Stimulated activated memory B cell treated with anti-CD40 and anti-IgM and Interleukin-4, amounts not matched to agents 10 μg/mL and 1 μg/mL and 100 μg/mL, for 72 hours (primary cell): Measurements from ENCODE around the gene NKAIN2.

Source experiments
- ATAC-seq: fragments of 150-1000 bp; cut with Tn5 transposase; 2 replicates; pipeline ENCODE4 v1.10.0; 2021
- H3K27ac Mint-ChIP-seq: one replicate; pipeline ENCODE4 v1.8.0; 2022; ENCODE audit warnings: mild to moderate bottlenecking, mixed read lengths
- H3K27me3 Mint-ChIP-seq: one replicate; pipeline ENCODE4 v1.8.0; 2022; ENCODE audit warnings: mixed read lengths
- H3K36me3 Mint-ChIP-seq: one replicate; pipeline ENCODE4 v1.8.0; 2022; ENCODE audit warnings: mixed read lengths
- H3K4me1 Mint-ChIP-seq: one replicate; pipeline ENCODE4 v1.8.0; 2022; ENCODE audit warnings: mixed read lengths
- H3K4me3 Mint-ChIP-seq: one replicate; pipeline ENCODE4 v1.8.0; 2022; ENCODE audit warnings: mild to moderate bottlenecking, moderate library complexity, mixed read lengths
- H3K9me3 Mint-ChIP-seq: one replicate; pipeline ENCODE4 v1.8.0; 2022; ENCODE audit warnings: mixed read lengths

NKAIN2 gene

GRCh38 chr6:123802697-123803503 is 765 bp upstream of the NKAIN2 start:
- no peaks in the 10 kb centered on the region for H3K9me3 Mint-ChIP-seq
- H3K4me1 Mint-ChIP-seq, result peaks cover 18% of the 10 kb centered on the region
- peak; percentile 77 for ATAC-seq
- H3K27me3 Mint-ChIP-seq, result peaks cover 44% of the 10 kb centered on the region
- H3K4me3 Mint-ChIP-seq, result peak overlapping the region; percentile 70
- H3K27ac Mint-ChIP-seq, result no peak overlapping the region
- no peaks in the 10 kb centered on the region for H3K36me3 Mint-ChIP-seq

GRCh38 chr6:123804014-123804786 is 535 bp downstream of the NKAIN2 start:
- Mint-ChIP-seq H3K4me3 (peak overlapping the region; percentile 70), H3K36me3 (no peaks in the 10 kb centered on the region), H3K9me3 (no peaks in the 10 kb centered on the region), H3K27ac (no peak overlapping the region), H3K4me1 (peaks cover 18% of the 10 kb centered on the region), H3K27me3 (peaks cover 44% of the 10 kb centered on the region)
- ATAC-seq, result no peak

- H3K27ac Mint-ChIP-seq, result no peak overlapping the region
- no peaks in the 10 kb centered on the region for H3K9me3 Mint-ChIP-seq
- H3K27me3 Mint-ChIP-seq, result peaks cover 44% of the 10 kb centered on the region
- ATAC-seq, result no peak
- no peak overlapping the region for H3K4me3 Mint-ChIP-seq
- H3K36me3 Mint-ChIP-seq, result no peaks in the 10 kb centered on the region
- H3K4me1 Mint-ChIP-seq, result peaks cover 18% of the 10 kb centered on the region
These were observed 1.3 kb downstream of the NKAIN2 start for GRCh38 chr6:123804787-123805540.

GRCh38 chr6:123805921-123806320 is 2.3 kb downstream of the NKAIN2 start:
- Mint-ChIP-seq H3K4me3 (no peak overlapping the region), H3K4me1 (peaks cover 18% of the 10 kb centered on the region), H3K36me3 (no peaks in the 10 kb centered on the region), H3K27me3 (peaks cover 37% of the 10 kb centered on the region), H3K27ac (no peak overlapping the region), H3K9me3 (no peaks in the 10 kb centered on the region)
- no peak for ATAC-seq

GRCh38 chr6:123806561-123806960 is 2.9 kb downstream of the NKAIN2 start:
- H3K27ac Mint-ChIP-seq, result no peak overlapping the region
- H3K9me3 Mint-ChIP-seq, result no peaks in the 10 kb centered on the region
- peaks cover 18% of the 10 kb centered on the region for H3K4me1 Mint-ChIP-seq
- H3K36me3 Mint-ChIP-seq, result no peaks in the 10 kb centered on the region
- H3K4me3 Mint-ChIP-seq, result no peak overlapping the region
- no peak for ATAC-seq
- H3K27me3 Mint-ChIP-seq, result peaks cover 31% of the 10 kb centered on the region

- H3K36me3 Mint-ChIP-seq, result no peaks in the 10 kb centered on the region
- H3K9me3 Mint-ChIP-seq, result no peaks in the 10 kb centered on the region
- no peak for ATAC-seq
- H3K27me3 Mint-ChIP-seq, result peaks cover 18% of the 10 kb centered on the region
- H3K27ac Mint-ChIP-seq, result no peak overlapping the region
- H3K4me1 Mint-ChIP-seq, result peaks cover 6% of the 10 kb centered on the region
- H3K4me3 Mint-ChIP-seq, result no peak overlapping the region
These were observed 4.9 kb downstream of the NKAIN2 start for GRCh38 chr6:123808556-123808955.

- Mint-ChIP-seq H3K4me1 (no peaks in the 10 kb centered on the region), H3K4me3 (no peak overlapping the region), H3K36me3 (no peaks in the 10 kb centered on the region), H3K27me3 (peaks cover 1% of the 10 kb centered on the region), H3K27ac (no peak overlapping the region), H3K9me3 (no peaks in the 10 kb centered on the region)
- ATAC-seq, result no peak
These were observed 6.5 kb downstream of the NKAIN2 start for GRCh38 chr6:123810214-123810613.

GRCh38 chr6:123810948-123811347 is 7.3 kb downstream of the NKAIN2 start:
- Mint-ChIP-seq H3K9me3 (peaks cover 1% of the 10 kb centered on the region), H3K4me3 (no peak overlapping the region), H3K4me1 (no peaks in the 10 kb centered on the region), H3K36me3 (no peaks in the 10 kb centered on the region), H3K27me3 (no peaks in the 10 kb centered on the region), H3K27ac (no peak overlapping the region)
- ATAC-seq, result no peak

- Mint-ChIP-seq H3K27me3 (no peaks in the 10 kb centered on the region), H3K36me3 (no peaks in the 10 kb centered on the region), H3K4me1 (no peaks in the 10 kb centered on the region), H3K27ac (no peak overlapping the region), H3K9me3 (peaks cover 4% of the 10 kb centered on the region), H3K4me3 (no peak overlapping the region)
- no peak for ATAC-seq
These were observed 7.7 kb downstream of the NKAIN2 start for GRCh38 chr6:123811378-123811777.

GRCh38 chr6:123812621-123813020 is 9.0 kb downstream of the NKAIN2 start:
- Mint-ChIP-seq H3K4me3 (no peak overlapping the region), H3K4me1 (no peaks in the 10 kb centered on the region), H3K27ac (no peak overlapping the region), H3K9me3 (peaks cover 9% of the 10 kb centered on the region), H3K27me3 (no peaks in the 10 kb centered on the region), H3K36me3 (no peaks in the 10 kb centered on the region)
- ATAC-seq, result no peak

GRCh38 chr6:123821112-123821511 is 17.4 kb downstream of the NKAIN2 start:
- no peaks in the 10 kb centered on the region for H3K36me3 Mint-ChIP-seq
- no peaks in the 10 kb centered on the region for H3K27me3 Mint-ChIP-seq
- no peak for ATAC-seq
- H3K4me1 Mint-ChIP-seq, result no peaks in the 10 kb centered on the region
- H3K27ac Mint-ChIP-seq, result no peak overlapping the region
- no peak overlapping the region for H3K4me3 Mint-ChIP-seq
- H3K9me3 Mint-ChIP-seq, result peaks cover 16% of the 10 kb centered on the region

- Mint-ChIP-seq H3K27me3 (no peaks in the 10 kb centered on the region), H3K4me3 (no peak overlapping the region)
These were observed 25.8 kb downstream of the NKAIN2 start for GRCh38 chr6:123829302-123829953.

GRCh38 chr6:123830120-123830519 is 26.5 kb downstream of the NKAIN2 start:
- ATAC-seq, result no peak
- Mint-ChIP-seq H3K27ac (no peak overlapping the region), H3K9me3 (no peaks in the 10 kb centered on the region)

More at GRCh38 chr6:123829302-123829953, 25.8 kb downstream of the NKAIN2 start:
- no peak for ATAC-seq
- Mint-ChIP-seq H3K9me3 (no peaks in the 10 kb centered on the region), H3K27ac (no peak overlapping the region), H3K4me1 (no peaks in the 10 kb centered on the region), H3K36me3 (no peaks in the 10 kb centered on the region)

GRCh38 chr6:123838505-123839234 is 35.0 kb downstream of the NKAIN2 start:
- no peak overlapping the region for H3K4me3 Mint-ChIP-seq
- H3K27ac Mint-ChIP-seq, result no peak overlapping the region
- H3K27me3 Mint-ChIP-seq, result no peaks in the 10 kb centered on the region
- no peaks in the 10 kb centered on the region for H3K36me3 Mint-ChIP-seq
- peaks cover 2% of the 10 kb centered on the region for H3K9me3 Mint-ChIP-seq
- ATAC-seq, result no peak
- no peaks in the 10 kb centered on the region for H3K4me1 Mint-ChIP-seq

More at GRCh38 chr6:123830120-123830519, 26.5 kb downstream of the NKAIN2 start:
- no peaks in the 10 kb centered on the region for H3K36me3 Mint-ChIP-seq
- H3K4me3 Mint-ChIP-seq, result no peak overlapping the region
- H3K4me1 Mint-ChIP-seq, result no peaks in the 10 kb centered on the region
- H3K27me3 Mint-ChIP-seq, result no peaks in the 10 kb centered on the region
